ENCODE data around the gene GOLGA1.

DNA sequence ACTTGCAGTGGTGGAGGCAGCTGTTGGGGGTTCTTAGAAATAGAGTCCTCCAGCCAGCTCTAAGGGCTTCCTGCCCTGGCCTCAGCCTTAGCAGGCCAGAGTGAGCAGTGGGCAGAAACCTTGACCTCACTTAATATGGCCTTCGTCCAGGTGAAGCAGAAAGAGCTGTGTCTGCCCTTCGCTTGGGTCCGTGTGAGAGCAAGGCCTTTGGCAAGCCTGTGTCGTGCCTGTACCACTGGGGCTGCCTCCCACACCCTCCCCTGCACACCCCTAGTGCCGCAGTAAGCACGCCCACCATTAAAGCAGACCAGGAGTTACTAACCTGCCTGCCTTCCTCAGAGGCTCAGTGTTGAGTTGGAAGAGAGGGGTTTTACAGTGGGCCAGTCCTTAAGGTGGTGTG is 65.4 kb downstream of the GOLGA1 start:
- TF ChIP-seq POLR2AphosphoS5 (IDR thresholded peaks at IDR 0.05; ENCODE audit: low read depth) (no peak), CTCF (IDR thresholded peaks at IDR 0.05; ENCODE audit: insufficient read depth, low read length) (no peak), REST (IDR thresholded peaks at IDR 0.05; ENCODE audit: insufficient replicate concordance, low read depth) (no peak), GABPA (IDR thresholded peaks at IDR 0.05; ENCODE audit: low read depth) (no peak)

Data from HL-60 (cell line).